Keratinocyte (primary cell): ENCODE data around the gene AANAT. TPM values are rescaled to one million over a fixed set of nuclear protein-coding genes. Genes with fewer than 3 reads are reported as not detected.

Experiments used
- DNase-seq: peaks from one replicate; pipeline ENCODE4 v3.0.0-alpha.2; 2011; ENCODE audit warnings: low read depth, missing footprints, low spot score
- FAIRE-seq: peaks from 2 replicates; lab custom pipeline; 2011; peaks lifted over from hg19 to GRCh38; lab: Jason Lieb, UNC
- H2AFZ ChIP-seq: 2 replicates; pipeline ENCODE4 v1.6.0; 2012; ENCODE audit warnings: low read length, control low read depth, inconsistent platforms; ENCODE audit not compliant: control insufficient read depth
- H3K27ac ChIP-seq: 2 replicates; pipeline ENCODE4 v1.5.1; 2011; ENCODE audit warnings: low read length; ENCODE audit not compliant: control insufficient read depth, insufficient read depth
- H3K27me3 ChIP-seq: 3 replicates; pipeline ENCODE4 v1.6.0; 2011; ENCODE audit warnings: low read length; ENCODE audit not compliant: control insufficient read depth, insufficient read depth; ENCODE audit errors: extremely low read depth
- H3K36me3 ChIP-seq, 2 experiments: 2 replicates in 1 of 2; 3 replicates in 1 of 2; pipeline ENCODE4 v1.5.1; 2011; ENCODE audit warnings: low read length in 2 of 2, mild to moderate bottlenecking in 1 of 2; ENCODE audit not compliant: control insufficient read depth in 2 of 2, insufficient read depth in 2 of 2; ENCODE audit errors: extremely low read depth in 1 of 2
- H3K4me1 ChIP-seq: 3 replicates; pipeline ENCODE4 v1.5.1; 2011; ENCODE audit warnings: low read length; ENCODE audit not compliant: control insufficient read depth, insufficient read depth; ENCODE audit errors: extremely low read depth
- H3K4me2 ChIP-seq: 3 replicates; pipeline ENCODE4 v1.6.0; 2011; ENCODE audit warnings: low read depth, low read length; ENCODE audit not compliant: control insufficient read depth, insufficient read depth; ENCODE audit errors: extremely low read depth
- H3K4me3 ChIP-seq, 3 experiments: fragments of 200-600 bp in 1 of 3; sonication (generic) in 1 of 3; 2 replicates in 2 of 3; 3 replicates in 1 of 3; pipeline ENCODE4 v1.5.1; 2011 to 2016; ENCODE audit warnings: low read length in 3 of 3, mild to moderate bottlenecking in 3 of 3, control low read depth in 2 of 3, inconsistent platforms in 1 of 3, low read depth in 1 of 3, mixed read lengths in 1 of 3, mixed run types in 1 of 3, moderate library complexity in 1 of 3; ENCODE audit not compliant: control insufficient read depth in 2 of 3, insufficient read depth in 2 of 3; ENCODE audit errors: extremely low read depth in 1 of 3
- H3K79me2 ChIP-seq: 2 replicates; pipeline ENCODE4 v1.6.0; 2012; ENCODE audit warnings: low read length; ENCODE audit not compliant: control insufficient read depth, insufficient read depth
- H3K9ac ChIP-seq: 3 replicates; pipeline ENCODE4 v1.6.0; 2011; ENCODE audit warnings: low read length; ENCODE audit not compliant: control insufficient read depth, insufficient read depth; ENCODE audit errors: extremely low read depth
- H3K9me1 ChIP-seq: 3 replicates; pipeline ENCODE4 v1.6.0; 2011; ENCODE audit warnings: low read length; ENCODE audit not compliant: control insufficient read depth, insufficient read depth; ENCODE audit errors: extremely low read depth
- H3K9me3 ChIP-seq: 2 replicates; pipeline ENCODE4 v1.5.1; 2012; ENCODE audit warnings: low read depth, low read length; ENCODE audit not compliant: control insufficient read depth
- H4K20me1 ChIP-seq: 3 replicates; pipeline ENCODE4 v1.6.0; 2011; ENCODE audit warnings: low read length; ENCODE audit not compliant: control insufficient read depth, insufficient read depth; ENCODE audit errors: extremely low read depth
- EZH2 ChIP-seq: IDR thresholded peaks from one replicate; pipeline ENCODE4 v1.6.1; 2012; ENCODE audit warnings: inconsistent platforms, mild to moderate bottlenecking, low read length, moderate library complexity
- dilution Hi-C: fragments of 300-500 bp; cut with MboI; formaldehyde crosslinking; loops from one replicate; pipeline ENCODE4 v1.7.0; 2020; ENCODE audit warnings: low sequenced_read_pairs; ENCODE audit not compliant: extremely low pct_ligation_motif_present
- polyA plus RNA-seq, 5 experiments: library from polyadenylated mRNA; depleted of rRNA in 3 of 5; stranded (reverse) in 3 of 5; stranded (forward) in 1 of 5; unstranded in 1 of 5; fragments of >200 nt; gene quantifications; 1 replicate in 1 of 5; 2 replicates in 3 of 5; 3 replicates in 1 of 5; pipeline versions ENCODE4 v1.2.1 to v1.2.3, GENCODE V29; 2011 to 2012; ENCODE audit warnings: missing spikeins in 2 of 5, low read depth in 1 of 5, low replicate concordance in 1 of 5
- TF ChIP-seq, protein P1 (sequence below), 3 experiments: IDR thresholded peaks in 1 of 3; conservative IDR thresholded peaks in 1 of 3; optimal IDR thresholded peaks in 1 of 3; 2 replicates in 2 of 3; 3 replicates in 1 of 3; pipeline versions ENCODE3 to v1.5.1; 2011; ENCODE audit warnings: low read length in 3 of 3, mild to moderate bottlenecking in 3 of 3, moderate library complexity in 2 of 3, control low read depth in 1 of 3, inconsistent platforms in 1 of 3; ENCODE audit not compliant: insufficient read depth in 2 of 3; ENCODE audit errors: extremely low read depth in 1 of 3

AANAT gene
- polyA plus RNA-seq, 1 donor (not counting 4 experiments of a cell fraction or from before 2014, with no cell fraction given): not detected

DNA sequence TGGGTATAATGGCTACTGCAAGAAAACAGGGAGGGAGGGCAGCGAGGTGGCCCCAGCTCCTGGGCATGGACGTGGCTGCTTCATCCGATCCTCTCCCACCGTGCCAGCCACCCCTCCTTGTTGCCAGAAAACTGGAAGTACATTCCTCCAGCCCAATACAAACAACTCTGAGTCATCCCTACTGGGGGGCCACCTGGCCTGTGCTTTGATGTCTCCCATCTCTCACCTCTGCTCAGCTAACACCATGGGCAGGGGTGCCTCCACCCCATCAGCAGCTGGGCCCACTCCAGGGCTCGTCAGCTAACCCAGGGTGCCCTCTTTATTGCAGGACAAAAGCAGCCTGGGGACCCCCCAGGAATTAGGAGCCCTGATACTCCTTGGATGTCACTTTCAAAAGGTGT, 31.9 kb downstream of the AANAT start:
- Histone ChIP-seq H3K4me3 (peak overlapping the region; percentile 87 to 97 (median 94)), H2AFZ (no peak overlapping the region), H3K36me3 (peaks cover 5 to 6% of the 10 kb centered on the region in 2 experiments), H3K27me3 (no peaks in the 10 kb centered on the region), H4K20me1 (peaks cover 21% of the 10 kb centered on the region), H3K9me3 (no peaks in the 10 kb centered on the region), H3K27ac (peak overlapping the region; percentile 91), H3K9ac (peak overlapping the region; percentile 95), H3K4me1 (peaks cover 33% of the 10 kb centered on the region), H3K9me1 (peaks cover 3% of the 10 kb centered on the region), H3K79me2 (peaks cover 55% of the 10 kb centered on the region), H3K4me2 (peak overlapping the region; percentile 84)
- TF ChIP-seq EZH2: no peak
- TF ChIP-seq, protein P1, sequence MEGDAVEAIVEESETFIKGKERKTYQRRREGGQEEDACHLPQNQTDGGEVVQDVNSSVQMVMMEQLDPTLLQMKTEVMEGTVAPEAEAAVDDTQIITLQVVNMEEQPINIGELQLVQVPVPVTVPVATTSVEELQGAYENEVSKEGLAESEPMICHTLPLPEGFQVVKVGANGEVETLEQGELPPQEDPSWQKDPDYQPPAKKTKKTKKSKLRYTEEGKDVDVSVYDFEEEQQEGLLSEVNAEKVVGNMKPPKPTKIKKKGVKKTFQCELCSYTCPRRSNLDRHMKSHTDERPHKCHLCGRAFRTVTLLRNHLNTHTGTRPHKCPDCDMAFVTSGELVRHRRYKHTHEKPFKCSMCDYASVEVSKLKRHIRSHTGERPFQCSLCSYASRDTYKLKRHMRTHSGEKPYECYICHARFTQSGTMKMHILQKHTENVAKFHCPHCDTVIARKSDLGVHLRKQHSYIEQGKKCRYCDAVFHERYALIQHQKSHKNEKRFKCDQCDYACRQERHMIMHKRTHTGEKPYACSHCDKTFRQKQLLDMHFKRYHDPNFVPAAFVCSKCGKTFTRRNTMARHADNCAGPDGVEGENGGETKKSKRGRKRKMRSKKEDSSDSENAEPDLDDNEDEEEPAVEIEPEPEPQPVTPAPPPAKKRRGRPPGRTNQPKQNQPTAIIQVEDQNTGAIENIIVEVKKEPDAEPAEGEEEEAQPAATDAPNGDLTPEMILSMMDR (optimal IDR thresholded peaks at IDR 0.05 in 1 of 3, IDR thresholded peaks at IDR 0.05 in 1 of 3, conservative IDR thresholded peaks at IDR 0.05 in 1 of 3; ENCODE audit: extremely low read depth in 1 of 3, insufficient read depth in 2 of 3, low read length in 3 of 3): no peak
- FAIRE-seq: no peak
- dilution Hi-C loops: no loop called here
- DNase-seq: no peak

DNA sequence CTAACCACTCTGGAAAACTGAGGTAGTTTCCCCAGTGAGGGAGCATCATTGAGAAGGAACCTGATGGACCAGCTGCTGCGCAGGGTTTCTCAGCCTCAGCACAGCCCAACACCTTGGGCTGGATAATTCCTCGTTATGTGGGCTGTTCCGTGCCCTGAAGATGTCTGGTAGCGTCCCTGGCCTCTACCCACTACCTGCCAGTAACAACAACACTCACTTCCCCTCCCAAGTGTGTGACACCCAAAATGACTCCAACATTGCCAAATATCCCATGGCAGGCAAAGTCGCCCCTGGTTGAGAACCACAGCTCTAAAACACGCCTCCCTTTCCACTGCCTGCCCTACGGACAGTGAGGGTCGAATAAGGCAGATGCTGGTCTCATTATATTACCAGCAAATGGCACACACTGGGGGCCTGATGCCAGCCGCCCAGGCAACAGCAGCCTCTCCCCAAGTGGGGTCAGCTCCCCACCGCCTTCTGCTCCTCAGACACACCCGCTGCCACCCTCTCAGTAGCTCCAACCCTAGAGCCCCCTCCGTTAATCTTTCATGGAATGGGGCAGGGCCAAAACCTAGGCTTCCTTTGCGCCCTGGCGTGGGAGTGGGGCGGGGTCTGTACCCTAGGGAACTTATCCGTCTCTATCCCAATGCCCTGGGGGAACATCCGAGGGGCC, 32.8 kb downstream of the AANAT start:
- H2AFZ ChIP-seq: no peak overlapping the region
- peak overlapping the region; percentile 91 for H3K27ac ChIP-seq
- no peak for TF ChIP-seq EZH2
- TF ChIP-seq, protein P1 (optimal IDR thresholded peaks at IDR 0.05 in 1 of 3, IDR thresholded peaks at IDR 0.05 in 1 of 3, conservative IDR thresholded peaks at IDR 0.05 in 1 of 3; ENCODE audit: extremely low read depth in 1 of 3, insufficient read depth in 2 of 3, low read length in 3 of 3): no peak

More for the DNA sequence above, 32.8 kb downstream of the AANAT start:
- Histone ChIP-seq H3K27me3 (no peaks in the 10 kb centered on the region), H3K36me3 (peaks cover 1 to 5% of the 10 kb centered on the region in 2 experiments), H3K4me2 (peak overlapping the region; percentile 84), H4K20me1 (peaks cover 16% of the 10 kb centered on the region), H3K4me1 (peaks cover 33% of the 10 kb centered on the region), H3K9me3 (no peaks in the 10 kb centered on the region), H3K9ac (peak overlapping the region; percentile 95), H3K79me2 (peaks cover 53% of the 10 kb centered on the region), H3K9me1 (peaks cover 3% of the 10 kb centered on the region), H3K4me3 (peak overlapping the region; percentile 87 to 97 (median 94))
- dilution Hi-C loops: no loop called here
- no peak for DNase-seq
- FAIRE-seq: no peak
